Astrocyte (in vitro differentiated cells and primary cell): ENCODE measurements around the gene RPP25L.

Source experiments
- CTCF ChIP-seq: IDR thresholded peaks from 2 replicates; pipeline ENCODE4 v1.5.1; 2011; ENCODE audit warnings: low read depth, mild to moderate bottlenecking, inconsistent platforms, low read length, moderate library complexity; ENCODE audit not compliant: insufficient read depth
- EZH2 ChIP-seq: IDR thresholded peaks from 2 replicates; pipeline ENCODE4 v1.6.1; 2012; ENCODE audit warnings: mild to moderate bottlenecking, low read length, inconsistent platforms; ENCODE audit not compliant: insufficient read depth

GRCh38 chr9:34576597-34577399, 35.1 kb downstream of the RPP25L start:
- no peak for TF ChIP-seq CTCF
- no peak for TF ChIP-seq EZH2
